Caco-2 (cell line): ENCODE results near the gene PDGFA. TPM values are rescaled to one million over a fixed set of nuclear protein-coding genes. Genes with fewer than 3 reads are reported as not detected.

Experiments used
- BruUV-seq: library from RNA; stranded (reverse); fragments of 400-500 nt; replicated peaks from 2 replicates; lab custom pipeline; 2021; lab: Mats Ljungman, UMichigan
- CTCF ChIA-PET: fragments of 300-600 bp; sonication (Branson Sonifier 250); formaldehyde crosslinking; loops from one replicate; lab custom pipeline; 2022; ENCODE audit warnings: antibody characterized with exemption; lab: Charles Lee
- POLR2A ChIA-PET: fragments of 300-600 bp; sonication (Branson Sonifier 250); formaldehyde crosslinking; loops from one replicate; lab custom pipeline; 2022; ENCODE audit warnings: antibody characterized with exemption; lab: Charles Lee
- DNase-seq, 2 experiments: peaks; one replicate each; pipeline versions ENCODE4 v3.0.0 to v3.0.0-alpha.2; 2020 to 2022
- H3K27me3 ChIP-seq: replicated peaks from 2 replicates; pipeline ENCODE4 v1.6.0; 2011; ENCODE audit warnings: low read length; ENCODE audit not compliant: control insufficient read depth, insufficient read depth
- H3K36me3 ChIP-seq: 2 replicates; pipeline ENCODE4 v1.5.1; 2011; ENCODE audit warnings: low read length; ENCODE audit not compliant: control insufficient read depth, insufficient read depth
- H3K4me1 ChIP-seq: fragments of 250-450 bp; sonication (Bioruptor Pico); 2 replicates; pipeline ENCODE4 v1.5.1; 2020; ENCODE audit warnings: mild to moderate bottlenecking
- H3K4me3 ChIP-seq: 2 replicates; pipeline ENCODE4 v1.5.1; 2011; ENCODE audit warnings: low read depth, mild to moderate bottlenecking, control low read depth, low read length
- H3K9me3 ChIP-seq: fragments of 250-450 bp; sonication (Bioruptor Pico); 2 replicates; pipeline ENCODE4 v1.5.1; 2020; ENCODE audit warnings: mild to moderate bottlenecking, moderate library complexity
- H3K27ac Mint-ChIP-seq: one replicate; pipeline ENCODE4 v1.8.0; 2022; ENCODE audit warnings: mixed read lengths; ENCODE audit not compliant: unreplicated experiment
- H3K27me3 Mint-ChIP-seq: one replicate; pipeline ENCODE4 v1.8.0; 2022; ENCODE audit warnings: mixed read lengths; ENCODE audit not compliant: insufficient read depth, unreplicated experiment
- H3K36me3 Mint-ChIP-seq: one replicate; pipeline ENCODE4 v1.8.0; 2022; ENCODE audit warnings: mild to moderate bottlenecking, mixed read lengths; ENCODE audit not compliant: insufficient read depth, unreplicated experiment
- H3K4me1 Mint-ChIP-seq: one replicate; pipeline ENCODE4 v1.8.0; 2022; ENCODE audit warnings: low read depth, mixed read lengths; ENCODE audit not compliant: unreplicated experiment
- H3K4me3 Mint-ChIP-seq: one replicate; pipeline ENCODE4 v1.8.0; 2022; ENCODE audit warnings: mild to moderate bottlenecking, moderate library complexity, mixed read lengths; ENCODE audit not compliant: unreplicated experiment
- H3K9me3 Mint-ChIP-seq: one replicate; pipeline ENCODE4 v1.8.0; 2022; ENCODE audit warnings: mixed read lengths; ENCODE audit not compliant: unreplicated experiment
- intact Hi-C: fragments of 100-400 bp; cut with micrococcal nuclease; formaldehyde crosslinking; loops from one replicate; pipeline ENCODE4 v1.10.0; 2022; ENCODE audit not compliant: unreplicated experiment
- total RNA-seq: library from RNA; stranded (reverse); gene quantifications from 2 replicates; pipeline ENCODE4 v1.2.3, GENCODE V29; 2022
- TF ChIP-seq, protein P1 (sequence below), 2 experiments: fragments of 200-600 bp in 1 of 2; IDR thresholded peaks; 1 replicate in 1 of 2; 2 replicates in 1 of 2; pipeline versions ENCODE4 v1.5.1 to v1.8.0; 2011 to 2022; ENCODE audit warnings: antibody characterized with exemption in 1 of 2, control low read depth in 1 of 2, inconsistent platforms in 1 of 2, low read depth in 1 of 2, low read length in 1 of 2, mild to moderate bottlenecking in 1 of 2, moderate library complexity in 1 of 2; ENCODE audit not compliant: insufficient read depth in 1 of 2, severe bottlenecking in 1 of 2, unreplicated experiment in 1 of 2

The PDGFA gene
- total RNA-seq, 1 experiment from 2014 or later: 78.5 TPM

DNA sequence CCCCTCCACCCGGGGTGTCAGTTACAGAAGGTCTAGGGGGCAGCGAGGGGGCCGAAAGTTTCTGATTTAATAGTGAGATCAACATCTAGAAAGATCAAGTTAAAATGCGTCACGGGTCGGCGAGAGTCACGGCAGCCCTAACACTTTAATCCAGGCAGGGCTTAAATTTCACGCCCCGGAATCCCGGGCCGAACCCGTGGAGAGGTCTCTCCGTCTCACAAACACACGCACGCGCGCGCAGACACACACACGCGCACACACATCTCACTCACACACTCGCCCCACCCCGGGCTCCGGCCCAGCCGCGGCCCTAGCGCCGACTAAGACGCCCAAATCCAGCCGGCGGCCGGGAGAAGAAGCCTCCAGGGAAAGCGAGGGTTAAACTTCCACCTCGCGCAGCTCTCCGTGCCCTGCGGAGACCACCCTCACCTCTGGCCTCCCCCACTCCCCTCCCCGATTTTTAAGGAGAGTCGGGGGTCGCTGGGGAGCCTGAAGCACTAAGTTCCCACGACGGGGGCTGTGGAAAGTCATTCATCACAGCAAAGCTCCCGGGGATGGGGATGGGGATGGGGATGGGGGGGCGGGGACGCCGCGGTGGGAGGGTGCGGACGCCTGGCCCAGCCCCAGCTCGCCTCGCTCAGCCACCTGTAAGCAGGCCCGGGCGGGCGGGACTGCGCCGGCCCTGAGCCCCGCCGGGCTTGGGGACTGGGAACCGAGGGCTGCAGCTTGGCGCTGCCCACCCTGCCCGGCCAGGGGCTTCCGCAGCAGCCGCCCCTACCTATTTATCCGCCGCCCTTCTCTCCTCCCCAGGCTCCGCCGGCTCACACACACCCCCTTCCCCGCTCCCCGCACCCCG, 1.6 kb downstream of the PDGFA start:
- Mint-ChIP-seq H3K27me3 (no peaks in the 10 kb centered on the region), H3K27ac (peak overlapping the region; percentile 89), H3K36me3 (peaks cover 30% of the 10 kb centered on the region), H3K4me3 (peak overlapping the region; percentile 89), H3K4me1 (peaks cover 6% of the 10 kb centered on the region), H3K9me3 (no peaks in the 10 kb centered on the region)
- peak in 1 of 2 experiments; percentile 58 for DNase-seq
- BruUV-seq: TSS peak; percentile 36
- intact Hi-C loops: loop anchor here (2.0 to 5.0 kb wide), 4 partner anchors 15 to 185 kb away; no protein-coding TSS in a partner anchor
- H3K36me3 ChIP-seq: no peaks in the 10 kb centered on the region
- TF ChIP-seq, protein P1, sequence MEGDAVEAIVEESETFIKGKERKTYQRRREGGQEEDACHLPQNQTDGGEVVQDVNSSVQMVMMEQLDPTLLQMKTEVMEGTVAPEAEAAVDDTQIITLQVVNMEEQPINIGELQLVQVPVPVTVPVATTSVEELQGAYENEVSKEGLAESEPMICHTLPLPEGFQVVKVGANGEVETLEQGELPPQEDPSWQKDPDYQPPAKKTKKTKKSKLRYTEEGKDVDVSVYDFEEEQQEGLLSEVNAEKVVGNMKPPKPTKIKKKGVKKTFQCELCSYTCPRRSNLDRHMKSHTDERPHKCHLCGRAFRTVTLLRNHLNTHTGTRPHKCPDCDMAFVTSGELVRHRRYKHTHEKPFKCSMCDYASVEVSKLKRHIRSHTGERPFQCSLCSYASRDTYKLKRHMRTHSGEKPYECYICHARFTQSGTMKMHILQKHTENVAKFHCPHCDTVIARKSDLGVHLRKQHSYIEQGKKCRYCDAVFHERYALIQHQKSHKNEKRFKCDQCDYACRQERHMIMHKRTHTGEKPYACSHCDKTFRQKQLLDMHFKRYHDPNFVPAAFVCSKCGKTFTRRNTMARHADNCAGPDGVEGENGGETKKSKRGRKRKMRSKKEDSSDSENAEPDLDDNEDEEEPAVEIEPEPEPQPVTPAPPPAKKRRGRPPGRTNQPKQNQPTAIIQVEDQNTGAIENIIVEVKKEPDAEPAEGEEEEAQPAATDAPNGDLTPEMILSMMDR (IDR thresholded peaks at IDR 0.05; ENCODE audit: insufficient read depth in 1 of 2, low read depth in 1 of 2, low read length in 1 of 2, severe bottlenecking in 1 of 2, unreplicated experiment in 1 of 2): no peak
- peaks cover 36% of the 10 kb centered on the region for H3K4me1 ChIP-seq
- POLR2A ChIA-PET: interaction anchor here (0.6 to 1.6 kb wide), 4 partner anchors 14 to 381 kb away, joined by 3 to 9 read pairs (median 3); no protein-coding TSS in a partner anchor
- CTCF ChIA-PET: interaction anchor here (0.7 to 1.4 kb wide), 4 partner anchors 14 to 196 kb away, joined by 3 to 6 read pairs (median 4); no protein-coding TSS in a partner anchor
- peak overlapping the region; percentile 98 for H3K4me3 ChIP-seq
- peaks cover 1% of the 10 kb centered on the region; the same call in 1 of the 2 replicates for H3K27me3 ChIP-seq
- no peaks in the 10 kb centered on the region for H3K9me3 ChIP-seq

DNA sequence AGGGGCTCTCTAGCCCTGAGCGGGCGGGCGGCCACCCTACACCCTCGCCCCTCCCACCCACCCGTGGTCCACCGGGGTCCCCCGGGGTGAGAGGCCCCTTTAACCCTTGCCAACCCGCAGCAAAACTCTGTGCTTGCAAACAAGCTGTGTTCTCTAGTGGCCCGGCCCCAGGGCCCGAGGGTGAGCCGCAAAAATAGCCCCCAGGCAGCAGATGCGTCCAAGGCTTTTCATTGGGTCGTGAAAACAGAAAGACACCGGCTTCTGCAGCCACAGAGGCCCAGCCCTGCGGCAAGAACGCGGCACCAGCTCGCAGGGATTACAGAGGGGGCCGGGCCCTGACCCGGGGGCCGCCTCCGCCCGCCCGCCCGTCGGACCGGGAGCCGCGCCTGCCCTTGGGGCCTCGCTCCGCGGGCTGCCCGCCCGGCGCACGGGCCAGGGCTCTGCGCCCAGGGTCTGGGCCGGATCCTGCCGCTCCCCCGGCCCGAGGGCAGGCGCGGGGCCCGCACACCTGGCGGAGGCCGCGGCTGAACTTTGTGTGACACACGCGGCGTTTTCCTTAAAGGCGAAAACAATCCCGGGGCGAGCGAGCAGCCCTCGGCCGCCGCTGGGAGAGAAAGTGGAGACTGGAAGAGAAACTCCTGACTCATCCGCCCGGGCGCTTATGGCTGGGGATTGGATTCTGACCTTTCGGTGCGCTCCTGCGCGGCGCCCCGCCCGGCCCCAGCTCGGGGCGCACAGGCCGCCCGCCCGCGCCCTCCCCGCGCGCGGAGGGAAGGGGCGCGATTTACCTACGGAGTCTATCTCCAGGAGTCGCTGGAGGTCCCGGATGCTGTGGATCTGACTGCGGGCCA, 2.8 kb downstream of the PDGFA start:
- H3K27ac Mint-ChIP-seq: peak overlapping the region; percentile 66
- Histone ChIP-seq H3K36me3 (no peaks in the 10 kb centered on the region; the same call in 1 of the 2 replicates), H3K4me3 (peak overlapping the region; percentile 98), H3K4me1 (peaks cover 29% of the 10 kb centered on the region), H3K9me3 (no peaks in the 10 kb centered on the region), H3K27me3 (peaks cover 1% of the 10 kb centered on the region; the same call in 1 of the 2 replicates)
- DNase-seq: peak; percentile 72 to 76
- peaks cover 36% of the 10 kb centered on the region for H3K36me3 Mint-ChIP-seq
- CTCF ChIA-PET: interaction anchor here (0.6 to 1.4 kb wide), 4 partner anchors 58 to 195 kb away, joined by 3 to 5 read pairs (median 4); no protein-coding TSS in a partner anchor
- H3K4me3 Mint-ChIP-seq: peak overlapping the region; percentile 89
- TF ChIP-seq, protein P1 (IDR thresholded peaks at IDR 0.05; ENCODE audit: insufficient read depth in 1 of 2, low read depth in 1 of 2, low read length in 1 of 2, severe bottlenecking in 1 of 2, unreplicated experiment in 1 of 2): no peak
- H3K9me3 Mint-ChIP-seq: no peaks in the 10 kb centered on the region
- BruUV-seq: no TSS peak
- no peaks in the 10 kb centered on the region for H3K27me3 Mint-ChIP-seq
- intact Hi-C loops: loop anchor here (2.0 to 5.0 kb wide), 3 partner anchors 14 to 145 kb away; no protein-coding TSS in a partner anchor
- H3K4me1 Mint-ChIP-seq: peaks cover 6% of the 10 kb centered on the region
- POLR2A ChIA-PET: interaction anchor here (0.6 to 1.6 kb wide), 2 partner anchors 13 to 19 kb away, joined by 3 to 6 read pairs; no protein-coding TSS in a partner anchor
